ENCODE measurements around the gene GATC.
"Not testable (repeated sequence)": the region's sequence is repeated elsewhere in the genome, so short reads cannot be mapped to it uniquely, and the experiment has no call there.

Gene GATC

GRCh38 chr12:120437735-120438494, 8.3 kb upstream of the GATC start, which contains the start of gene COX6A1:
TSS of gene COX6A1 (plus strand) at chr12:120438113. CDS start at chr12:120438127, 14 bp downstream.
- peak; percentile 94 for DNase-seq

GRCh38 chr12:120438495-120439198, 7.6 kb upstream of the GATC start:
- no peak for DNase-seq

GRCh38 chr12:120439646-120440247, 6.5 kb upstream of the GATC start:
- DNase-seq: peak; percentile 65

GRCh38 chr12:120444676-120445075, 1.6 kb upstream of the GATC start:
- no peak for DNase-seq

GRCh38 chr12:120446844-120447178, 567 bp downstream of the GATC start:
- not testable (repeated sequence) for DNase-seq

- no peak for DNase-seq
Observed at GRCh38 chr12:120447992-120448391, 1.7 kb downstream of the GATC start.

- DNase-seq: not testable (repeated sequence)
Observed at GRCh38 chr12:120452524-120452923, 6.3 kb downstream of the GATC start.

GRCh38 chr12:120453060-120453750, 7.0 kb downstream of the GATC start:
- DNase-seq: no peak

GRCh38 chr12:120453977-120454376, 7.7 kb downstream of the GATC start:
- DNase-seq: no peak

GRCh38 chr12:120455302-120455701, 9.1 kb downstream of the GATC start:
- no peak for DNase-seq

GRCh38 chr12:120457133-120457532, 10.9 kb downstream of the GATC start:
- DNase-seq: no peak

- no peak for DNase-seq
Observed at GRCh38 chr12:120460157-120460556, 13.9 kb downstream of the GATC start.

- DNase-seq: no peak
Observed at GRCh38 chr12:120462099-120462640, 15.9 kb downstream of the GATC start.

- DNase-seq: no peak
Observed at GRCh38 chr12:120463712-120464111, 17.5 kb downstream of the GATC start.

- DNase-seq: no peak
Observed at GRCh38 chr12:120465756-120466155, 19.5 kb downstream of the GATC start.

GRCh38 chr12:120466560-120467315, 20.5 kb downstream of the GATC start:
- no peak for DNase-seq

GRCh38 chr12:120467439-120467838, 21.2 kb downstream of the GATC start:
- no peak for DNase-seq

- no peak for DNase-seq
Observed at GRCh38 chr12:120468325-120468820, 22.1 kb downstream of the GATC start.

GRCh38 chr12:120468821-120469449, 22.7 kb downstream of the GATC start:
- DNase-seq: peak; percentile 46

GRCh38 chr12:120469450-120470149, 23.4 kb downstream of the GATC start, which contains the start of gene SRSF9:
TSS of gene SRSF9 (minus strand) at chr12:120469748. CDS start at chr12:120469609, 139 bp downstream.
- DNase-seq: peak; percentile 96
